Measurements from ENCODE around the gene HIGD1A.

The HIGD1A gene

DNA sequence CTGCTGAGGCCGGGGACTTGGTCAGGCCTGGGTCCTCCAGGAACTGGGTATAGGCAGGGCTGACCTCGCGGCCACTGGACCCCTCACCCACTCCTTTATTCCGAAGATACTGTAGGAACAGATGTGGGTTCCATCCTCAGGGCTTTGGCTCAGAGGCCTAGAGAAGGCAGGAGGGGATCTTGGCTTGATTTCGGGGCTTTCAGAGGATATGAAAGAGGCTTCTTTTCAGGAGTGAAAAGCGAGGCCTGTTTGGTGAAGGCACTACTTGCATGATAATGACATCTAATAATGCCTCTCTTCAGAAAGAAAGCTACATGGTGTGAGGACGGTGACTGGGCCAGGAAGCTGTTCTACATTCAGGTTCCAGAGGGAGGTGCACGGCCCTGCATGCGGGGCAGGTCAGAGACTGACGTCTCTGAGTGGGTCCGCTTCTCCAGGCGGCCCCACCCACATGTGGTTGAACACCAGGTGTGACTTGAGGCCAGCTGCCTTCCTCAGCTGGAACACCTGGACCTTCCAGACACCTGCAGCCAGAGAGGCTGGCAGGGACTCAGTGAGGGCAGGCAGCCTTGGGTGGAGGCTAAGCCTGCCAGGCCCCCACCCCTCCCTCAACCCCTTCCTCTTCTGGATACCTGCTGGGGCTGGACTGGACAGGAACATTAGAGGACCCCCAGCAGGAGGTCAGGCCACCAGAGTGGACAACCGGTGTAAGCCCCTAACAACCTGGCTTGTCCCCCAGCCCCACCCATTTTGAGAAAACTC, 70.6 kb downstream of the HIGD1A start:
- no peak for DNase-seq
